Left lung (tissue), 10 donors: ENCODE measurements around the gene ATG5. TPM values are rescaled to one million over a fixed set of nuclear protein-coding genes. Genes with fewer than 3 reads are reported as not detected.

Source experiments
- ATAC-seq: fragments of 200-7000 bp; cut with Tn5 transposase; one replicate; pipeline ENCODE4 v1.9.1; 2020; ENCODE audit warnings: moderate library complexity
- DNase-seq, 4 donors: peaks; one replicate each; pipeline ENCODE4 v3.0.0-alpha.2; 2013 to 2020
- H3K27ac ChIP-seq, 2 donors: fragments of 200-600 bp; sonication (generic) in 1 of 2; one replicate each; pipeline versions ENCODE4 v1.5.0 to v1.8.0; 2020 to 2021
- H3K27me3 ChIP-seq, 2 donors: fragments of 200-600 bp; sonication (generic) in 1 of 2; one replicate each; pipeline versions ENCODE4 v1.5.0 to v1.8.0; 2020 to 2021
- H3K36me3 ChIP-seq, 2 donors: fragments of 200-600 bp; sonication (generic) in 1 of 2; one replicate each; pipeline versions ENCODE4 v1.5.0 to v1.8.0; 2020 to 2021
- H3K4me1 ChIP-seq, 2 donors: fragments of 200-600 bp; one replicate each; pipeline ENCODE4 v1.8.0; 2021
- H3K4me3 ChIP-seq, 2 donors: fragments of 200-600 bp; sonication (generic) in 1 of 2; one replicate each; pipeline versions ENCODE4 v1.5.0 to v1.8.0; 2020 to 2021; ENCODE audit warnings: mild to moderate bottlenecking in 1 of 2
- H3K9me3 ChIP-seq, 2 donors: fragments of 200-600 bp; sonication (generic) in 1 of 2; one replicate each; pipeline versions ENCODE4 v1.5.0 to v1.8.0; 2020 to 2021
- intact Hi-C, 2 donors: fragments of 100-400 bp; cut with DNase I; formaldehyde crosslinking; loops; one replicate each; pipeline versions ENCODE4 v1.11.2 to v1.14.2; 2022
- polyA plus RNA-seq, 6 donors: library from polyadenylated mRNA; unstranded; fragments of 120-200 nt; gene quantifications; one replicate each; pipeline ENCODE4 v1.2.1, GENCODE V29; 2013; ENCODE audit not compliant: insufficient read length in 6 of 6
- total RNA-seq, 2 donors: library from RNA; stranded (reverse); fragmentation: NEBNext Ultra II Directional; extraction: Animal tissue kit (Norgen Biotek cat#: 25700); gene quantifications; one replicate each; pipeline ENCODE4 v1.2.1, GENCODE V29; 2021
- TF ChIP-seq, protein P1 (sequence below), 2 donors: fragments of 200-600 bp; sonication (generic) in 1 of 2; IDR thresholded peaks; one replicate each; pipeline versions ENCODE4 v1.5.0 to v1.8.0; 2021; ENCODE audit warnings: antibody characterized with exemption in 2 of 2
- donor health status: DM: no; HTN: yes; CAD: no.
- donor health status: DM: no; HTN: no; CAD: no.

ATG5 gene
- total and polyA plus RNA-seq, 8 donors, result 30.9 to 42.1 (median 37.4) TPM

DNA sequence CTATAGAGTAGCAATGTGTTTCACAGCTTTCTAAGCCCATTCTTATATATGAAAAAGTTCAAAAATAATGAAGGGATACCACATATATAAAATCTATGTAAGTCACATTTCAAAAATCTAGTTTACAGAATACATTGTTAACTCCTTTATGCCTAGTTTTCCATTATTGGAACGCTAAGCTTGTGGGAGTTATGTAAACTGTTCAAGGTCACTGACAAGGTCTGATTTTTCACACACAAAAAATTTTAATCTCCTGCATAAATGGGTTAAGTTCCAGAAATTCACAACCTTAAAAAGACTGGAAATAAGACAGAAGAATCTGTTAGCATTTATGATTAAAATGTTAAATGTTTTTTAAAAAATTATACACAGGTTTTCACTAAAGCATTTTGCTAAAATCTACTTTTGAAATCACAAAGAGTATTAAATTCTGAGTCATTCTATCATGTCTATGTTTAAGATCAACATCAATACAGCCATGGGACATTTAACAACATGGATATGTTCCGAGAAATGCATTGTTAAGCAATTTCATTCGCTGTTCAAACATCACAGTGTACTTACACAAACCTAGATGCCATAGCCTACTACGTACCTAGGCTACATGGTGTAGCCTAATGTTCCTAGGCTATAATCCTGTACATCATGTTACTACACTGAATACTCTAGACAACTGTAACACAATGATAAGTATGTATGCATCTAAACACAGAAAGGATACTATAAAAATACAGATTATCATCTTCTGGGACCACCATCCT lies 25.4 kb downstream of the ATG5 start:
- DNase-seq, result no peak
- TF ChIP-seq, protein P1, sequence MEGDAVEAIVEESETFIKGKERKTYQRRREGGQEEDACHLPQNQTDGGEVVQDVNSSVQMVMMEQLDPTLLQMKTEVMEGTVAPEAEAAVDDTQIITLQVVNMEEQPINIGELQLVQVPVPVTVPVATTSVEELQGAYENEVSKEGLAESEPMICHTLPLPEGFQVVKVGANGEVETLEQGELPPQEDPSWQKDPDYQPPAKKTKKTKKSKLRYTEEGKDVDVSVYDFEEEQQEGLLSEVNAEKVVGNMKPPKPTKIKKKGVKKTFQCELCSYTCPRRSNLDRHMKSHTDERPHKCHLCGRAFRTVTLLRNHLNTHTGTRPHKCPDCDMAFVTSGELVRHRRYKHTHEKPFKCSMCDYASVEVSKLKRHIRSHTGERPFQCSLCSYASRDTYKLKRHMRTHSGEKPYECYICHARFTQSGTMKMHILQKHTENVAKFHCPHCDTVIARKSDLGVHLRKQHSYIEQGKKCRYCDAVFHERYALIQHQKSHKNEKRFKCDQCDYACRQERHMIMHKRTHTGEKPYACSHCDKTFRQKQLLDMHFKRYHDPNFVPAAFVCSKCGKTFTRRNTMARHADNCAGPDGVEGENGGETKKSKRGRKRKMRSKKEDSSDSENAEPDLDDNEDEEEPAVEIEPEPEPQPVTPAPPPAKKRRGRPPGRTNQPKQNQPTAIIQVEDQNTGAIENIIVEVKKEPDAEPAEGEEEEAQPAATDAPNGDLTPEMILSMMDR (IDR thresholded peaks at IDR 0.05), result no peak
- no peaks in the 10 kb centered on the region for H3K4me1 ChIP-seq
- no peaks in the 10 kb centered on the region for H3K9me3 ChIP-seq
- no peak overlapping the region for H3K27ac ChIP-seq
- no peak for ATAC-seq
- no peaks in the 10 kb centered on the region for H3K27me3 ChIP-seq
- H3K4me3 ChIP-seq, result no peak overlapping the region
- intact Hi-C loops, result no loop called here
- H3K36me3 ChIP-seq, result peaks cover 0 to 6% of the 10 kb centered on the region in 2 donors

DNA sequence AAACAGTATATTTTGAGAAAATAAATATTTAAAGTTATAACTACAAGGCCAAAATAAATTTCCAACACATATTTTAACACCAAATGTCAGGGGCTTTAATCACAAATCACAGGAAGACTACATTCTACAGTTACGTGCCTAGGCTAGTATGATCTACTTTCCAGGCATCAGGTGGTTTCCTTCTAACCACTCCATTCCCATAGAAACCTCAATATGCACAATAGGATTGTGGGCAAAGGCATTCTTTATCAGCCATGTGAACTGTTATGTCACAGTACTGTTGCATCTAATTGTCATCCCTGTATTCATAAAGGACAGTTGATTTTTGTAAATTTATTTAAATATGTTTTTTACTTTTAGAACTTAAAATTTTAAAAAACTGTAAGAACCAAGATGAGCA lies 32.4 kb downstream of the ATG5 start:
- intact Hi-C loops, result no loop called here
- ATAC-seq, result no peak
- TF ChIP-seq, protein P1 (IDR thresholded peaks at IDR 0.05), result no peak
- Histone ChIP-seq H3K4me3 (no peak overlapping the region), H3K27ac (no peak overlapping the region), H3K4me1 (no peaks in the 10 kb centered on the region), H3K27me3 (no peaks in the 10 kb centered on the region), H3K36me3 (peaks cover 0 to 32% of the 10 kb centered on the region in 2 donors), H3K9me3 (peaks cover 0 to 11% of the 10 kb centered on the region in 2 donors)
- DNase-seq, result no peak

DNA sequence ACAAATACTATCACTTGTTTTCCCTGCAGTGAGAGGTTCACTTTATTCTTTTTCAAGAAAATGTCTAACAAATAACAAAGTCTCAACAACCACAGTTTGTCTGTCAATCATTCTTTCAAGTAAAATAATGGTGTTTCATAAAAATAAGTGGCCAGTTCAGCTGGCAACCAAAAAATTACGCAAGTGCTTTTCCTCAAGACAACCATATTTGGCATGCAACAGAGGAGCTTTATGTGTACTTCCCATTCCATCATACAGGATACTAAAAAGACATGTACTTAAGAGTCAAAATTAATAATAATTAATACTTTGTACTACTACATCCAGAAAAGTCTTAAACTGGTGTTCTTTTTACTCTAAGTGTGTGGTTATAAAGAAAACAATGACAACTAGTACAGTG lies 34.6 kb downstream of the ATG5 start:
- H3K36me3 ChIP-seq, result peaks cover 0 to 32% of the 10 kb centered on the region in 2 donors
- no peak for DNase-seq
- no peaks in the 10 kb centered on the region for H3K27me3 ChIP-seq
- H3K4me3 ChIP-seq, result no peak overlapping the region
- H3K27ac ChIP-seq, result no peak overlapping the region
- ATAC-seq, result no peak
- TF ChIP-seq, protein P1 (IDR thresholded peaks at IDR 0.05), result no peak
- H3K9me3 ChIP-seq, result peaks cover 0 to 11% of the 10 kb centered on the region in 2 donors
- no peaks in the 10 kb centered on the region for H3K4me1 ChIP-seq
- intact Hi-C loops, result no loop called here

DNA sequence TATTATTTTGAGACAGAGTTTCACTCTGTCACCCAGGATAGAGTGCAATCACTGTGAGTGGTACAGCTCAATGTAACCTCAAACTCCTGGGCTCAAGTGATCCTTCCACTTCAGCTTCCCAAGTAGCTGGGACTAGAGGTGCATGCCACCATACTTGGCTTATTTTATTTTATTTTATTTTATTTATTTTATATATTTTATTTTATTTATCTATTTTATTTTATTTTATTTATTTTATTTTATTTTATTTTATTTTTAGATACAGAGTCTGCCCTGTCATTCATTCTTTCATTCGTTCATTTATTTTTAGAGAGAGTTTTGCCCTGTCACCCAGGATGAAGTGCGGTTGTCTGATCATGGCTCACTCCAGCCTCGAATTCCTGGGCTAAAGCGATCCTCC lies 35.5 kb downstream of the ATG5 start:
- ATAC-seq, result no peak
- no peaks in the 10 kb centered on the region for H3K4me1 ChIP-seq

DNA sequence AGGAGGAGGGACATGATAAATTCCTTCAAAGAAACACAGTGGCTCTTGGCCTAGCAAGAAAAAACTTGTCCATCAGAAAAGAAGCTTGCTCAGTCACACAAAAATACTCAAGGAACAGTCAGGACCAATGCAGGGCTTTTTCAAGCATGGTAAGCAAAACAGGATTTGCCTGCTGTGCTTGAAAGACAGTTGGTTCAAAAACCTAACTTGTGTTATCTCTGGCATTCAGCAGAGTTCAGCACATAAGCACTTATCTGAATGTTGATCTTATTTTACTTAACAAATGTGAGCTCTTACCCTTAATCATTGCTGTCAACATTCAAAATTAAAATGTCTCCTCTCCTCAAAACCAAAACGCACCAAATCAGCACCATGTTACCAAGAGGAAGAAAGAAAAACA lies 38.3 kb downstream of the ATG5 start:
- peaks cover 0 to 20% of the 10 kb centered on the region in 2 donors for H3K36me3 ChIP-seq
- TF ChIP-seq, protein P1 (IDR thresholded peaks at IDR 0.05), result no peak
- DNase-seq (no peak), ATAC-seq (no peak)
- H3K27me3 ChIP-seq, result no peaks in the 10 kb centered on the region
- intact Hi-C loops, result no loop called here
- no peak overlapping the region for H3K4me3 ChIP-seq
- H3K4me1 ChIP-seq, result no peaks in the 10 kb centered on the region
- H3K27ac ChIP-seq, result no peak overlapping the region
- peaks cover 0 to 11% of the 10 kb centered on the region in 2 donors for H3K9me3 ChIP-seq

More for the DNA sequence above, 35.5 kb downstream of the ATG5 start:
- Histone ChIP-seq H3K9me3 (peaks cover 0 to 11% of the 10 kb centered on the region in 2 donors), H3K27ac (no peak overlapping the region), H3K36me3 (peaks cover 0 to 32% of the 10 kb centered on the region in 2 donors), H3K27me3 (no peaks in the 10 kb centered on the region), H3K4me3 (no peak overlapping the region)
- intact Hi-C loops, result no loop called here
- no peak for DNase-seq
- TF ChIP-seq, protein P1 (IDR thresholded peaks at IDR 0.05), result no peak
